K562 (cell line): ENCODE measurements around the gene GMDS.

Source experiments
- CTBP1 ChIP-seq: fragments of 450-650 bp; IDR thresholded peaks from 2 replicates; pipeline ENCODE4 v1.6.1; 2016; ENCODE audit warnings: borderline replicate concordance
- GTF2E2 ChIP-seq: fragments of 200-800 bp; sonication (Bioruptor generic); IDR thresholded peaks from 2 replicates; pipeline ENCODE4 v1.6.1; 2016; ENCODE audit warnings: missing genetic modification characterization, missing compliant biosample characterization
- MTA3 ChIP-seq: fragments of 450-650 bp; formaldehyde crosslinking; IDR thresholded peaks from 2 replicates; pipeline ENCODE4 v1.6.1; 2017; ENCODE audit warnings: mild to moderate bottlenecking, borderline replicate concordance
- PHF21A ChIP-seq: fragments of 450-650 bp; IDR thresholded peaks from 2 replicates; pipeline ENCODE4 v1.6.1; 2017; ENCODE audit warnings: low read depth, borderline replicate concordance
- ZNF274 ChIP-seq: IDR thresholded peaks from 2 replicates; pipeline ENCODE4 v1.6.1; 2011; ENCODE audit warnings: low read depth, mild to moderate bottlenecking, low read length, moderate library complexity, borderline replicate concordance
- TF ChIP-seq, protein P1 (sequence below), 3 experiments: IDR thresholded peaks in 2 of 3; conservative IDR thresholded peaks in 1 of 3; 2 replicates each; pipeline ENCODE4 v1.5.1; 2011 to 2012; ENCODE audit warnings: low read length in 3 of 3, mild to moderate bottlenecking in 3 of 3, control low read depth in 2 of 3, improper control_type of control experiment in 1 of 3, inconsistent platforms in 1 of 3, low read depth in 1 of 3, mixed read lengths in 1 of 3, moderate library complexity in 1 of 3; ENCODE audit not compliant: insufficient read depth in 2 of 3

GRCh38 chr6:1664329-1664728 lies 581.1 kb downstream of the GMDS start:
- TF ChIP-seq, protein P1, sequence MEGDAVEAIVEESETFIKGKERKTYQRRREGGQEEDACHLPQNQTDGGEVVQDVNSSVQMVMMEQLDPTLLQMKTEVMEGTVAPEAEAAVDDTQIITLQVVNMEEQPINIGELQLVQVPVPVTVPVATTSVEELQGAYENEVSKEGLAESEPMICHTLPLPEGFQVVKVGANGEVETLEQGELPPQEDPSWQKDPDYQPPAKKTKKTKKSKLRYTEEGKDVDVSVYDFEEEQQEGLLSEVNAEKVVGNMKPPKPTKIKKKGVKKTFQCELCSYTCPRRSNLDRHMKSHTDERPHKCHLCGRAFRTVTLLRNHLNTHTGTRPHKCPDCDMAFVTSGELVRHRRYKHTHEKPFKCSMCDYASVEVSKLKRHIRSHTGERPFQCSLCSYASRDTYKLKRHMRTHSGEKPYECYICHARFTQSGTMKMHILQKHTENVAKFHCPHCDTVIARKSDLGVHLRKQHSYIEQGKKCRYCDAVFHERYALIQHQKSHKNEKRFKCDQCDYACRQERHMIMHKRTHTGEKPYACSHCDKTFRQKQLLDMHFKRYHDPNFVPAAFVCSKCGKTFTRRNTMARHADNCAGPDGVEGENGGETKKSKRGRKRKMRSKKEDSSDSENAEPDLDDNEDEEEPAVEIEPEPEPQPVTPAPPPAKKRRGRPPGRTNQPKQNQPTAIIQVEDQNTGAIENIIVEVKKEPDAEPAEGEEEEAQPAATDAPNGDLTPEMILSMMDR (IDR thresholded peaks at IDR 0.05 in 2 of 3, conservative IDR thresholded peaks at IDR 0.05 in 1 of 3; ENCODE audit: insufficient read depth in 2 of 3, low read depth in 1 of 3, low read length in 3 of 3) = no peak
- TF ChIP-seq MTA3 (no peak), GTF2E2 (no peak), ZNF274 (no peak), PHF21A (no peak), CTBP1 (no peak)
